Renal cortical epithelial cell (primary cell): ENCODE results near the gene KAT7. TPM values are rescaled to one million over a fixed set of nuclear protein-coding genes. Genes with fewer than 3 reads are reported as not detected.

Experiments
- DNase-seq: peaks from one replicate; pipeline ENCODE4 v3.0.0-alpha.2; 2011; ENCODE audit warnings: low read depth
- total RNA-seq: library from RNA; depleted of rRNA; stranded (reverse); fragments of >200 nt; gene quantifications from 2 replicates; pipeline ENCODE4 v1.2.3, GENCODE V29; 2014

Gene KAT7
- total RNA-seq, 1 donor from 2014 or later, result 47.6 TPM

DNA sequence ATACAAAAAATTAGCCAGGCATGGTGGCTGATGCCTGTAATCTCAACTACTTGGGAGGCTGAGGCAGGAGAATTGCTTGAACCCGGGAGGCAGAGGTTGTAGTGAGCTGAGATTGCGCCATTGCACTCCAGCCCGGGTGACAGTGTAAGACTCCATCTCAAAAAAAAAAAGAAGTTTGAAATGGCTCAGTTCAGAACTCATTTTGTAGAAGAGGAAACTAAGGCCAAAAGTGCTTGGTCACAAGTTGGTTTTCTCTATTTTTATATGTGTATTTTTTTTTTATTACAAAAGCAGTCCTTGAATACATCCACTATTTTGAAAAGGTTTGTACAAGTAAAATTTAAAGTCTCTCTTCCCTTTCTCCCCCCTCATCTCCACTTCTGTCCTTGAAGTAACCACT is 53.9 kb downstream of the KAT7 start:
- no peak for DNase-seq

DNA sequence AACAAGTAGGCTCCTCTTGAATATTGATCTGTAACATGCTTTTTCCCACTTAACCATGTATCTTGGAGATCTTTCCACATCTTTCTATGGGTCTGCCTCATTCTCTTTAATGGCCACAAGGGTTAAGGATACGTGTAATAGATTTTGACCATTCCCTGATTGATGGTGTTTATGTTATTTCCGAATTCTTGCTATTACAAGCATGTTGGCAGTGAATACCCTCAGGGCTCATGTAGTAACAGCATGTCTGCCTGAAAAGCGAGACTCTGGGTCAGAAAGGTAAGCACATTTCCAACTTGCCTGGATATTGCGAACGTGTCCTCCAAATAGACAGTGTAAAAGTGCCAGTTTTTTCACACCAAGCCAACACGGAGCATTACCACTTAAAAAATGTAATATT is 54.4 kb downstream of the KAT7 start:
- no peak for DNase-seq

DNA sequence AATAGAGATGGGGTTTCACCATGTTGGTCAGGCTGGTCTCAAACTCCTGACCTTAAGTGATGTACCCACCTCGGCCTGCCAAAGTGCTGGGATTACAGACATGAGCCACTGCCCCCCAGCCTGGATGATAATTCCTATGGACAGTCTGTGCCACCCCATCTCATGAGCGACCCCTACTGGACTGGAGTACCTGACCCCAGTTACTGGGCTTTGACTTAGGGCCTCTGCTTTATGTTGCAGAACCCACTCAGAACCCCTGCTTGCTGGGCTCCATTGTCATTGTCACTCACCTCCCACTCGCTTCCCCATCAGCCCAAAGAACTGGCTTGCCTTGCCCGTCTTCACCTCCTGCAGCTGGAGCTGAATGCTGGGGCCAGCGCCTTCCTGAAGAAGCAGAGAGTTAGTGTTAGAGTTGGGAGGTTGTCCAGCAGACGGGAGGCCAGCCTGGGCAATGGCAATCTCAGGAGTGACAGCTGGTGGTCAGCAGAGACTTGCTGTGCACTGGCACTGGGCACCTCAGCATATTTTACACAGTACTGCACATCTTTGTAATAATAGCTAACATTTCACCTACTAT is 55.4 kb downstream of the KAT7 start:
- DNase-seq, result no peak

DNA sequence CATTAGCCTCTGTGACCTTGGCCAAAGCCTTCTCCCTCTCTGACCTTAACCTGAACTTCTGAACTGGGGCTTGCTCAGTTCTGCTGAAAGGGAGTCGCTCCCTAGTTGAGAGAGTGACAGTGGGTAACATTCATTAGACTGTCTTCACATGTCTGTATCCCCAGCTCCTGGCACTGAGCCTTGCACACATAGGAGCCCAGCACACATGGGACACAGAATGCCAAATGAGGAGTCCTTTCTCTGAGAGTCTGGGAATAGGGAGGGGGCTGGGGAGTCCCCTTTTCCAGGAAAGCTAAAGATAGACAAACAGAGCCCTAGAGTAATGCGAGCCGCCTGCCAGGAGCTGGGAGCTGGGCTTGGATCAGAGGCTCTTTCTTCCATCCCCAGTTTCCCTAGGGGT is 56.8 kb downstream of the KAT7 start:
- no peak for DNase-seq

DNA sequence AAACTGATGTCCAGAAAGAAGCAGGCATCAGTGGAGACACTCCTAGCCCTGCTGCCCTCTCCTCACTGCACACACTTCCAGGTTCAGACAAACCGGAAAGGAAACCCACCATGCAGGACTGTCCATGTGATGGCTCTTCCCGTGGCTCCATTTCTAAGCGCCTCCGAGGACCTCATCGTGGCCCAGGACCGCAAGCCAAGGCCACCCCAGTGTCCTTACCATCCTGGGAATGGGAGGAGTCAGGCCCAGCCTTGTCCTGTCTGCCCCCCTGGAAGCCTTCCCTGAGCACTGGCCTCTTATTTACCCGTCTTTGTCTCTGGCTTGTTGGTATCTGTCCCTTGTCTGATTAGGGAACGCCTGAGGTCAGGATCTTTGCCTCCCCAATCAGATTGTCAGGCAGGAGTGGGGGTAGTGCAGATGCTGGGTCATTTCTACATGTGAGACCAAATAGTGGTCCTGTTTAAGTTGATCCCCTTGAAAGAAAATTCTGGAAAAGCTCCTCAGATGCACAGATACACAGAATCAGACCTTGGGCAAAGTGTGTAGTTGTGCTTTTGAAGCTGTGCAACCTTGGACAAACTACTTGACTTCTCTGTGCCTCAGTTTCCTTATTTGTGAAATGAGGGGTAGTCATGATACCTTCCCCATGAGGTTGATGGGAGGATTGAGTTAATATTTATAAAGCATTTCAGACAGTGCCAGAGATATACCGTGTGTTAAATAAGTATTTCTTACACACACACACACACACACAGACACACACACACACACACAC is 58.6 kb downstream of the KAT7 start:
- DNase-seq, result no peak

DNA sequence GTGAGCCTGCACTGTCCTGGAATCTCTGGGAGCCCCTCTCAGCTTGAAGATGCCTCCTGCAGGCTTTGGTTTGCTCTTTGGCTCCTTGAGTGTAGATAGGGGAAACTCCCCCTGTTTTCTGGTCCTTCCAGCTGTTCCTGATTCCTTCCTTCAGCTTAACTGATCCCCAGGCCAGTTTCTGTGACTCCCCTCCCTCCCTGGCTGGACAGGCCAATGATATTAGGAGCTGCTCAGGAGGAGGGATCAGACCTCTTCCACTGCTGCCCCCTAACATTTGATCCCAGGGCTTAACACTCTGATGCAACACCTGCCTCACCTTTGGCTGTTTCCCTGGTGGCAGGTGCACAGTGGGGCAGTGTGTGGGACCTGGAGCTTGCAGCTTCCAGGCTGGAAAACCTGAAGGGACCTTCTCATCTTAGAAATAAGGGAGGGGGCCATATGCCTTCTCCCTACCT is 59.6 kb downstream of the KAT7 start, which contains the start of gene TAC4:
Gene TAC4 (minus strand): TSS at position 51 of the 455 bp plus-strand sequence. CDS start 52 bp downstream, outside the sequence.
- no peak for DNase-seq

DNA sequence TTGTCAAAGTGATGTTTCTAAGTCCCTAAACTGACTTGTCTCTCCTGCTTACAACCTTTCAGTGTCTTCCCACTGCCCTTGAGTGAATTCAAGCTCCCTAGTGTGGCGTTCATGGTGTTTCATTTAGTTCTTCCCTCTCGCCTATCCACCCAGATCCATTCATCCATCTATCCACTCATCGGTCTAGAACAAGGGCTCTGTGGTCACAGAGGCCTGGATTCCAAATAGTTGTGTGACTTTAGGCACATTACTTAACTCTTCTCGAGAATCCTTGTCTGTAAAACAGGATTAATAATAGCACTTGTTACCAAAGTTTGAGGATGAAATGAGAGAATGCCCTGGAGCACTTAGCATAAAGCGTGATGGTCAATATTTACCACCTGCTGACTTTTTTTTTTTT is 60.3 kb downstream of the KAT7 start:
- DNase-seq, result no peak

DNA sequence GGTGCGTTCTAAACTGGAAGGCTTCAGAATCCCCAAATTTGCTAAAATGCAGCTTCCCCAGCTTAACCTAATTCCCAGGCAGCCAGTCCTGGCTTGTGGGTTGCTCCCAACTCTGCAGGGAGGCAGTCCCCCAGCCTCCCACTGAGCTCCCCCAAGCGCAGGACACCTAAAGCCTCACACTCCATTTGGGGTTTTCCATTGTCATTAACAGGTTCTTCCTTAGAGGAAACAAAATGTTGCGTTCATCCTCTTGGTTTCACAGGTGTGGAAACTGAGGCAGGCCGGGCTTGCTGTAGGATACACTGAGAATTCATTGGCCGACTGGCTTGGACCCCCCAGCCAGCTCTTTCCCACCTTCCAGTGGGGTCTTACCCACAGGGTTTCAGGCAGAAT is 61.7 kb downstream of the KAT7 start:
- no peak for DNase-seq

DNA sequence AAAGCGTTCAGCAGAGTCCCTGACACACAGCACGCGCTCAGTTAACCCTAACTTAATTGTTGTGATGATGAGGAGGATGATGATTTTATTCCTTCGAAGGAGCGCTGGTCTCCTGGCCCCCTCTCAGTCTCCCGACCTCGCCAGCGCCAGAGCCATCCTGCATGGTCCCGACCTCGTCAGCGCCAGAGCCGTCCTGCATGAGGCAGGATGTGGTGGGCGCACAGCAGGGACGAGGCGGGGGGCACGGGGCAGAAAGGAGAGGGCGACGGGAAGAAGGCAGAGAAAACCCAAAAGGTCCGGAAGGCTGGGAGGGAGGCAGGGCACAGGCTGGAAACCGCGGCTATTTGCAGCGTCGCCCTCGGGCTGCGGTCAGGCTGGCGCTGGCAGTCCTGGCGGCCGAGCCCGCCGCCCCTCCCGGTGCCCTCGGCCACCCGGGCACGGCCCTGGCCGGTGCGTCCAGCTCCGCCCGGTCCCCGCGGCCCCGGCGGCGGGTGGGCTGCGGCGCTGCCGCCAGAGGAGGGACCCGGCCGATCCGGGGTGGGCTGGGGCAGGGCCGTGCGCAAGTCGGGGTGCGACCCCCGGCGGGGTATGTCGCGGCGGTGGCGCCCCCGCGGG is 62.4 kb downstream of the KAT7 start:
- no peak for DNase-seq

DNA sequence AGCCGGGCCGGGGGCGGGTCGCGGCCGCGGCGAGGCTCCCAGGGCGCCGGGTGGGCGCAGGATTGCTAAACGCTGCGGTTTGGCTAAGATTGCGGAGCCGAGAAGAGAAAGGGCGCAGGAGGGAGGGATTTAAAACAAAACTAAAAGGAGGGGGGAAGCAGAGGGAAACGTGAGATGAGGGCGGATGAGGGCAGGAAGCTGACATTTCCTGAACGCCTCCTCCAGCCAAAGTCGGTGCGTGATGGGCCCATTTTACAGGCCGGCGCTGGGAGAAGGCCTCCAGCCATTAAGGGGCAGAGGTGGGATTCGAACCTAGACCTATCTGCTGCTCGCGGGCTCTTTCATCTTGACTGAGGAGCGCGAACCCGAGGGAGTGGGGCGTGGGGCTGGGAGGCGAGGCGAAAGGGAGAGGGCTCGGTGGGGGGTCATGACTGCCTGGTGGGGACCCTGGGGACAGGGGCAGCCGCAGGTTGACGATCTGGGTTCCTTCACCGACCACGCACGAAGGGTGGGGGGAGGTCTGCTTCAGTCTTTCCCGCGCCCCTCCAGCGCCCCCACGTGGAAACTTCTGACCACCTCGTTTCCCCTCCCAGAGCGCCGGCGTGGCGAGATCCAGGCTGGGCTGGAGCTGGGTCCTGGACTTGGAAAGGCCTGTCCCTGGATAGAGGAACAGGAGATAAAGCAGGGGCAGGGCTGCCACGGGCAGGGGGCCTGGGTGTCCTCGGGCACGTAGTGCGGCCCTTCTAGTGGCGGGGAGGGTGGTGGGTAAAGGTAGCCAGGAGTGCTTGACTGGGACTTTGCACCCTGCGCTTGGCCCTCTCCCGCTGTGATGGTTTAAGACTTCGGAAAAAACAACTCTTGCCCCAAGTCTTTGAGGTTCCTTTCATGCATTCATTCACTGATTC is 63.2 kb downstream of the KAT7 start:
- DNase-seq, result peak; percentile 41

DNA sequence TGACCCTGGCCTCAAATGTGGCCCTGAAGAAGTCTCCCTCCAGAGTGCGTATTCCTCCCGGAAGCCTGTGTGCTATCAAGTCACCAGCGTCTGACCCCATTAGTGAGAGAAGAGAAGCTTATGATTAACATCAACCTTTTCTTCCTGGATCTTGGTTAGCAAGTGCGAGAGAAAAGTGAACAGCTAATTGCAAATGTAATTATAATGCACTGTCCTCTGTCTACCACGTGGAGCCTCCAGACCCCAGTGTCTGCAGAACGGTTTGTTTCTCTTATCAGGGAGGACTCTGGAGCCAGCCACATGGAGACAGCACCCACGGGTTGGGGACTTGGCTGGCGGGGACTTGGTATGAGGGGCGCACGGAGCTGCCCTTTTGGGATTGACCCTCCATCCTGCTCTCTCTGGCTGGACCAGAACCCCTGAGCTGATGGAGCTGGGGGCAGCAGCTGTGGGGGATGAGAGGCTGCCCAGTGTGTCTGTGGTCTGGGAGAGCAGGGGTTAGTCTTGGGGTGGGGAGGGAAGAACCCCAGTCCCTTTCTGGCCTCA is 65.1 kb downstream of the KAT7 start:
- DNase-seq, result no peak

DNA sequence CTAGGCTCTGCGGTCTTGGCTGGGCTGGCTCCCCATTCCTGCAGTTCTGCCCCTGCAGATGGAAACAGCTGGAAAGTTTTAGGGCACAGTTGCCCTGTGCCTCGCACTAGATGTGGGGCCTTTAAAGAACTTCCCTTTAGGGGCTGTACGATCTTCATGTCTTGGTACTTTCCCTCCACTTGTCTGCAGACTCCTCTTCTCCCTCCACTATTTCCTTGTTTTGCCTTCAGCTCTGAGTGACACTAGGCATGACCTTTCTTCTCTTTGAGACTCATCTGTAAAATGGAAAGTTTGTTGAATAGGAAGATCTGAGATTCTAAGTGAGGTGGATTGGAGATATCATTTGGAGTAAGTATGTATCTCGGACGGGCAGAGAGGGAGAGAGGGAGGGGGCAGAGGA is 65.6 kb downstream of the KAT7 start:
- no peak for DNase-seq

DNA sequence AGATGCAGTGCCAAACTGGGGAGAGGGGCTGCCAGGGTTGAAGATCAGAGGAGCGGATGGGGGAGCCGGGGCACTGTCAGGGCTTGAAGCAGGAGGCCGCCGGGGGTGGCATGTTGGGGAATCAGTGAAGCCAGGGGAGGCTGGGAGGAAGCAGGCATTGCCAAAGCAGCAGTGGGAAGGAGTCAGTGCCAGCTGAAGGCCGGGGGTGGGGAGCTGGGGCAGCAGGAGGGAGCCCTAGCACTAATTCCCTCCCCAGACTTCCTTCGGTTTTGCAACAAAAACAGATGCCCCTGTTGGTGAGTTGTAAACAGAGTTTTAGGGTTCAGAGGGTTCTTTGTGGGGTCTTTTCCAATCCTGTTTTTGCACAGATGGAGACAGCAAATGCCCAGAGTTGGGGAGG is 70.3 kb downstream of the KAT7 start:
- DNase-seq, result no peak

DNA sequence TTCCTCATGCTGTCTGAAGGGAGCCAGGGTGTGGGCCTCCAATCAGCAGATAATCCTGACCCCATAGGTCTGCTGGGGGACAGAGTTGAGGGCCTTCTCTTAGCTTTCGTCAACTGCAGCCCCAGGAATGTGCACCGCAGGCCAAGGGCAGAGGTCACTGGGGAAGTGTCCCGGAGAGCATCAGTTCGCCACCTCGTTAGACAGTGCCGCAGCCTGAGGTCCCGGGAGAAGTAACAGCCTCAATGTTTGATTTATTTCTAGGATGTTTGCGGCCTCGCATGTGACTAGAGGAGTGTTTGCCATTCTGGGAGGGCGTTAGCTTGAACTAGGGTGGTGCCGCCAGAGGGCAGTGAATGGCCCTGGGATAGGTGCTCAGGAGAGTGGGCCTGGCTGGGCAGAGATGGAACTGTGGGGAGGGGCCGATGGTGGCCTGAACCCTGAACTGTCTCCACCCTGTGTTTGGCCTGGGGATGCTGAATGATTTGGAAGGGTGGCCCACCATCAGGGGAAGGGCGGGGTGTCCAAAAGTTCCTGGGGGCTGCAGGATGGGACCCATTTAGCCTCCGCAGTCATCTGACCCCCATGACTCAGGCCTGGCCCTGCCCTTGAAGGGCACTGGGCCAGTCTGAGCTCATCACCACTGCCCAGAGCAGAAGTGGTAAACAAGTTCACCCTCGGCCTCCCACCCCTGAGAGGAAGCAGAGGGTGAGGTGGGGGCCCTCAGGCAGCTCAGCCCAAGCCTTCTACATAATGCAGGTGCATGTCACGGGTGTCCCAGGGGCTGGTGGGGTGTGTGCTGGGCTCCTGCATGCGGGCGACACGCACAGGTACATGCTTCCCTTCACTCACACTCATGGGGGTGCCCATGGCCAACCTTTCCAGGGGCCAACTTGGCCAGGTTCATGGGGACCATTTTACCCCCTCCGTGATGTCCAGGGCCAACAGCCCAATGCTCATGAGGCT is 71.8 kb downstream of the KAT7 start:
- DNase-seq, result no peak

DNA sequence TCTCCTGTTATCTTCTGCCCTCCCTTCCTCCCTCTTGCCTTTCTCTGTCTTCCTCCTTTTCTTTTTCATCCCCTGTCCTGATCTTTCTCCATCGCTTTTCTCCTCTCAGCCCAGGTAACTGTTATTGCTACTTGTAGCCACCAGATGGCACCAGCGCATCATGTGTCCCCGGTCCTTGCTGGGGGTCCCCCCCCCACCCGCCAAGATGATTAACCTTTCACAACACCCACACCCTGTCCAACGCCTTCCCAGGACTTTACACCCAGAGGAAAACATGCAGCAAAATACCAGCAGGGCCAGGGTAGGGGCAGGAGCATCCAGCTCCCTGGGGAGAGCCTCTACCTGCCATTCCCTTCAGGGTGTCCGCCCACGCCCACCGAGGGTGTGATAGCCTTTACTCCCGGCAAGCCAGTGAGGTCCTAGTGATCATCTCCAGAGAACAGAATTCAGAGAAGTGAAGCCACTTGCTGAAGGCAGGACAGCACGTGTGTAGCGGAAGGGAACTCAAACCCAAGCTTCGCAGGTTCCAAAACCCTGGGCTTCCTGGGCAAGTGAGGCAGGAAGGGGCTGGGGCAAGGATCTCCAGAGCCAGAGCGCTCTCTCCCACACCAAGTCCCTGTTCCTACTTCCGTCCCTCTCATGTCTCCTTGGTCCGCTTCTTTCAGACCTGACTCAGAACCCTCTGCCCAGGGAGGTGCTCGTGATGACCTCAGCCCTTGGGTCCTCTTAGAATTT is 72.8 kb downstream of the KAT7 start:
- DNase-seq, result peak; percentile 38

DNA sequence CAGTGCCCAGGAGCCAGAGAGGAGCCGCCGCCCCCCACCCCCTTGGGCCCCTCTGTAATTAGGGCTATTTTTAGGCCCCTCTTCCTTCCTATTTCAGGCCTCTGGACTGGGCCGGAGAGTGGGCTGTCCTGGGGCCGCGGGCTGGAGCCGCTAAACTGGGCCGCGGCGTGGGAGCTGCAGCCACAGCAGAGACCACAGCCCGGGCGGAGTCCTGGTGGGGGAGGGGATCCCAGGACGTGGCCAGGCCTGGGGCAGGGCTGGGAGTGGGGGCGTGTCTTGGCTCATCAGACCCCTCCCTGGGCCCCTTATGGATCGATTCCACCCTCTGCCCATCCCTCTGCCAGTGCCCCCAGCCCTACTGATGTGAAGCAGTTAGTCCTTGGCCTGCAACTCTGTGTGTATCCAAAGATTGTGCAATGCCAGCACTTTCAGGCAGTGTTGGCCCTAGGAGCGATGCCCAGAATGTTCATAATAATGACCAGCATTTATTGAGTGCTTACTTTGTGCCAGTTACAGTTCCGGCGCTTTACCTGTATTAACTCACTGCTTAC is 74.4 kb downstream of the KAT7 start:
- no peak for DNase-seq

DNA sequence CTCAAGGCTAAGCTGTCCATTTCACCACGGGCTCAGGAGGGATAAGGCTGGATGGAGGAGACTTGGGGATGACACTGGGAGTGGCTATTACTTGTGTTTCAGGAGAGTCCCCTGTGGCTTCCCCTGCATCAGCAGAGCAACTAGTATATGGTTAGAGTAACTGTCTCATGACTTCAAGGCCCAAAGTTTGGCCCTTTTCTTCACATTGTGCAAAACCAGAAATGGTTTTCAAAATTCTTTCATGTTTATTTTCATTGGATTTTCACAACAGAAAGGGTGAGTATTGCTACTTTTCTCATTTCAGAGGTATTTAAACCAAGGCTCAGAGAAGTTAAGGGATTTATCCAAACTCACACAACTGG is 77.5 kb downstream of the KAT7 start:
- no peak for DNase-seq

DNA sequence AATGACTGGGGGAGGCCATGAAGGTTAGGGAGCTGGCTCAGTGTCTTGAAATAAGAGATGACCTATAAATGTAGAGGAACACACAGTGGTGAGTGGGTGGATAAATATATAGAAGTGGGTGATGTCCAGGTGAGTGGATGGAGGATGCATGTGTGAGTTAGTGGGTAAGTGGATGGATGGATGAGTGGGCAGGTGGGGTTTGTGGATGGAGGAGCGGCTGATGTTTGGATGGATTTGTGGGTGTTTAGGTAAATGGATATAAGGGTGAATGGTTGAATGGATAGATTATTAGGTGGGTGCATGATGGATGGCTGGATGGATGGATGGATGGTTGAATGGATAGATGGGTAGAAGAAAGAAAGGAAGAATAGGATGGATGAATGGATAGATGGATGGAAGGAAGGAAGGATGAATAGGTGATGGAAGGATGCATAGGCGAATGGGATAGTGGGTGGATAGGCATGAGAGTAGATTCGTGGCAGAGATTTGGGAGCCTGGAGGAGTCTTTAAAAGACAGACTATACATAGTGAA is 78.5 kb downstream of the KAT7 start:
- no peak for DNase-seq

DNA sequence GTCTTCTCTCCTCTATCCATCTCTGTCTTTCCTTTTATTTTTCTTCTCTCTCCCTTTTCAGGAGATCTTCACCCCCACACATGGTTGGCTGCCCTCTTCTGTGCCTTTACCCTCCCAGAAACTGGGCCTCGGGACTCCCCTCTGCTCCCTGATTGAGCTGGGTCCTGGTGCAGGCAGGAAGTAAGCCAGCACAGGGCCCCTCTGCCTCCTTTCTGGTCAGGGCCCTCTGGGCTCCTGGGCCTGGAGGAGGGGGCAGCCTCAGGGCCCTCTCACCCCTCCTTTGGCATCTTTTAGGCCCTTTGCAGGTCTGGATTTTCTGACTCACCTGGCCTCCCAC is 80.5 kb downstream of the KAT7 start:
- no peak for DNase-seq

DNA sequence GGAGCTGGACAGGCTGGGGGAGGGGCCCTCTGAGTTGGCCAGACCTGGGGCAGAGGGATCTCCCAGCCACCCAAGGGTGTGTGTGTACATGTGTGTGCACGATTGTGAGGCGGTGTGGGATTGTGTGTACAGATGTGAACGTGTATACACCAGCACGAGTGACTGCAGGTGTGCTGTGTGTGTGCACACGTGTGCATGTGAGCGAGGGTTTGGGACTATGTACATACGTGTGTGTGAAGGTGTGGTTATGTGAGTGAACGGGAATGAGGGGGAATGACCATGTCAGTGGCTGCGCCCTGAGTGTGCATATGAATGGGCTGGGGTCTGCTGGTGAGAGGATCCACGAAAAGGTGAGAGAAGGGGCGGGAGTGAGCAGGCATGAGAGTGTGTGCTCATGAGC is 81.8 kb downstream of the KAT7 start:
- DNase-seq, result no peak
